ENCODE data around the gene AVEN. TPM values are rescaled to one million over a fixed set of nuclear protein-coding genes. Genes with fewer than 3 reads are reported as not detected.

Gene AVEN
- total RNA-seq, 1 donor from 2014 or later, result 14.4 TPM

- Mint-ChIP-seq H3K36me3 (ENCODE audit: insufficient read depth) (no peaks in the 10 kb centered on the region), H3K27ac (no peak overlapping the region), H3K9me3 (ENCODE audit: low read depth) (no peaks in the 10 kb centered on the region), H3K27me3 (peaks cover 3% of the 10 kb centered on the region), H3K4me3 (ENCODE audit: low read depth) (no peak overlapping the region), H3K4me1 (ENCODE audit: low read depth) (no peaks in the 10 kb centered on the region)
- no peak for TF ChIP-seq CTCF (IDR thresholded peaks at IDR 0.05; ENCODE audit: unreplicated experiment)
- no peak for DNase-seq (ENCODE audit: low spot score, unreplicated experiment)
These were observed 198.4 kb downstream of the AVEN start for GRCh38 chr15:33840615-33841014.

GRCh38 chr15:33839540-33839939 is 199.5 kb downstream of the AVEN start:
- Mint-ChIP-seq H3K9me3 (ENCODE audit: low read depth) (no peaks in the 10 kb centered on the region), H3K4me1 (ENCODE audit: low read depth) (no peaks in the 10 kb centered on the region), H3K27ac (no peak overlapping the region), H3K36me3 (ENCODE audit: insufficient read depth) (no peaks in the 10 kb centered on the region), H3K27me3 (peaks cover 3% of the 10 kb centered on the region), H3K4me3 (ENCODE audit: low read depth) (no peak overlapping the region)
- no peak for DNase-seq (ENCODE audit: low spot score, unreplicated experiment)
- no peak for TF ChIP-seq CTCF (IDR thresholded peaks at IDR 0.05; ENCODE audit: unreplicated experiment)

- Mint-ChIP-seq H3K9me3 (ENCODE audit: low read depth) (no peaks in the 10 kb centered on the region), H3K36me3 (ENCODE audit: insufficient read depth) (no peaks in the 10 kb centered on the region), H3K27me3 (peaks cover 3% of the 10 kb centered on the region), H3K27ac (no peak overlapping the region), H3K4me1 (ENCODE audit: low read depth) (no peaks in the 10 kb centered on the region), H3K4me3 (ENCODE audit: low read depth) (no peak overlapping the region)
- DNase-seq (ENCODE audit: low spot score, unreplicated experiment), result no peak
- TF ChIP-seq CTCF (IDR thresholded peaks at IDR 0.05; ENCODE audit: unreplicated experiment), result no peak
These were observed 201.7 kb downstream of the AVEN start for GRCh38 chr15:33837294-33837693.

GRCh38 chr15:33834892-33835743 is 203.9 kb downstream of the AVEN start:
- H3K9me3 Mint-ChIP-seq (ENCODE audit: low read depth), result no peaks in the 10 kb centered on the region
- H3K36me3 Mint-ChIP-seq (ENCODE audit: insufficient read depth), result no peaks in the 10 kb centered on the region
- DNase-seq (ENCODE audit: low spot score, unreplicated experiment), result no peak
- H3K27me3 Mint-ChIP-seq, result peaks cover 3% of the 10 kb centered on the region
- TF ChIP-seq CTCF (IDR thresholded peaks at IDR 0.05; ENCODE audit: unreplicated experiment), result no peak
- H3K27ac Mint-ChIP-seq, result no peak overlapping the region
- no peak overlapping the region for H3K4me3 Mint-ChIP-seq (ENCODE audit: low read depth)
- no peaks in the 10 kb centered on the region for H3K4me1 Mint-ChIP-seq (ENCODE audit: low read depth)

- Mint-ChIP-seq H3K4me3 (ENCODE audit: low read depth) (no peak overlapping the region), H3K4me1 (ENCODE audit: low read depth) (no peaks in the 10 kb centered on the region), H3K27me3 (no peaks in the 10 kb centered on the region), H3K36me3 (ENCODE audit: insufficient read depth) (no peaks in the 10 kb centered on the region), H3K9me3 (ENCODE audit: low read depth) (no peaks in the 10 kb centered on the region), H3K27ac (no peak overlapping the region)
- no peak for DNase-seq (ENCODE audit: low spot score, unreplicated experiment)
- TF ChIP-seq CTCF (IDR thresholded peaks at IDR 0.05; ENCODE audit: unreplicated experiment), result no peak
These were observed 207.4 kb downstream of the AVEN start for GRCh38 chr15:33831646-33832045.
